GM10266 (cell line): Measurements from ENCODE around the gene PITPNM3.

Experiments
- DNase-seq: peaks from one replicate; pipeline ENCODE4 v3.0.0; 2012; ENCODE audit errors: extremely low spot score
- TF ChIP-seq, protein P1 (sequence below): IDR thresholded peaks from 2 replicates; pipeline ENCODE4 v1.5.1; 2012; ENCODE audit warnings: mild to moderate bottlenecking, low read depth; ENCODE audit not compliant: control insufficient read depth, insufficient read depth; ENCODE audit errors: missing control alignments

The PITPNM3 gene

DNA sequence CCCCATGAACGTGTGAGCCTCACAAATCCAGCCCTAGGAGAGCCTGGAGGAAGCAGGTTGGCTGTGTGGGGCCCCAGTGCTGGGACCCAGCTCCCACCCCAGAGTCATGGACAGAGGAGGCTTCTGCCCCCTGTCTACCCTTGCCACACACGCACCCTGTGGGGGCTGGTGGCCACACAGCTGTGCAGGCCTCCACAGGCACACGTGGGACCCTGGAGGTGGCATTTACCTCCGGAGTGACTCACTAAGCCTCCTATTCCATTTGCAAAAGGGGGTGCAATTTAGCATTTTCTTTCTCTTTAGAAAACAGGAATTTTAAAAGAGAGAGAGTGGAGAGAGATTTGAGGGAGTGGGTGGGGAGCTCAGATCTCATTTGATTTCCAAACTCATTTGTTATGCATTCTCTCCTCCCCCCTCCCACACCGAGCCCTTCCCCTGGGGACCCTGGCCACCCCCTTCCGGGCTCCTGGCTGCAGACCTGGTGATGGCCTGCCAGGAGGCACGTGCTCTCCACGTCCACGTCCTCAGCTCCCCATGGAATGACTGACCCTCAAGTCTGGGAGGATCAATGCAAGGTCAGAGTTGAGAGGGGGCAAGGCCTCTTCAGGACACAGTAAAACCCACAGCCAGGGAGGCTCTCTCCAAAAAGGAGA lies 6.8 kb downstream of the PITPNM3 start:
- TF ChIP-seq, protein P1, sequence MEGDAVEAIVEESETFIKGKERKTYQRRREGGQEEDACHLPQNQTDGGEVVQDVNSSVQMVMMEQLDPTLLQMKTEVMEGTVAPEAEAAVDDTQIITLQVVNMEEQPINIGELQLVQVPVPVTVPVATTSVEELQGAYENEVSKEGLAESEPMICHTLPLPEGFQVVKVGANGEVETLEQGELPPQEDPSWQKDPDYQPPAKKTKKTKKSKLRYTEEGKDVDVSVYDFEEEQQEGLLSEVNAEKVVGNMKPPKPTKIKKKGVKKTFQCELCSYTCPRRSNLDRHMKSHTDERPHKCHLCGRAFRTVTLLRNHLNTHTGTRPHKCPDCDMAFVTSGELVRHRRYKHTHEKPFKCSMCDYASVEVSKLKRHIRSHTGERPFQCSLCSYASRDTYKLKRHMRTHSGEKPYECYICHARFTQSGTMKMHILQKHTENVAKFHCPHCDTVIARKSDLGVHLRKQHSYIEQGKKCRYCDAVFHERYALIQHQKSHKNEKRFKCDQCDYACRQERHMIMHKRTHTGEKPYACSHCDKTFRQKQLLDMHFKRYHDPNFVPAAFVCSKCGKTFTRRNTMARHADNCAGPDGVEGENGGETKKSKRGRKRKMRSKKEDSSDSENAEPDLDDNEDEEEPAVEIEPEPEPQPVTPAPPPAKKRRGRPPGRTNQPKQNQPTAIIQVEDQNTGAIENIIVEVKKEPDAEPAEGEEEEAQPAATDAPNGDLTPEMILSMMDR: no peak
- no peak for DNase-seq

- TF ChIP-seq, protein P1: no peak
- DNase-seq: no peak
These were observed 7.6 kb downstream of the PITPNM3 start for GRCh38 chr17:6548578-6549330.

GRCh38 chr17:6548034-6548433 lies 8.3 kb downstream of the PITPNM3 start:
- no peak for DNase-seq
- TF ChIP-seq, protein P1: no peak

GRCh38 chr17:6547336-6547735 lies 9.0 kb downstream of the PITPNM3 start:
- TF ChIP-seq, protein P1: no peak
- no peak for DNase-seq

GRCh38 chr17:6546069-6546718 lies 10.2 kb downstream of the PITPNM3 start:
- no peak for DNase-seq
- TF ChIP-seq, protein P1: no peak

- DNase-seq: no peak
- TF ChIP-seq, protein P1: no peak
These were observed 11.1 kb downstream of the PITPNM3 start for GRCh38 chr17:6545291-6545690.

GRCh38 chr17:6544011-6544370 lies 12.4 kb downstream of the PITPNM3 start:
- TF ChIP-seq, protein P1: no peak
- no peak for DNase-seq
